ENCODE results near the gene CDC5L.

CDC5L gene

DNA sequence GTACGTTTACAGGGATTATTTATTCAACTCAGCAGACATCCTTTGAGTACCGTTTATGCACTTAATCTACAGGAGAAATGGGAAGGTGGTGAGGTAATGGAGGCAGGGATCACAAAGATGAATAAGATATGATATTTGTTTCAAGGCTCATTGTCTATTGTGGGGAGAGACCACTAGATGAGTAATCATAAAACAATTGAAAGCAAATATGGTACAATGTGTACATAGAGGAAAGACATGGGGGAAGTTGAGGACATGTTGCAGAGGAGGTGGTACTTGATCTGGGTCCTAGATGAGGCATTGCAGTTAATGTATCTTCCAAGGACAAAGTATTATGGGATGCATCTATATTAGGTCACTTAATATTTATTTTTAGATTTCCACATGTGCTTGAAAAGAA lies 13.7 kb upstream of the CDC5L start:
- Histone ChIP-seq H3K9ac (no peak overlapping the region), H2AFZ (no peak overlapping the region), H3K79me2 (no peaks in the 10 kb centered on the region), H3K4me2 (ENCODE audit: low read length) (no peak overlapping the region), H3K9me3 (ENCODE audit: control insufficient read depth, low read length) (no peaks in the 10 kb centered on the region), H3K4me1 (no peaks in the 10 kb centered on the region), H3K27ac (no peak overlapping the region), H3K27me3 (ENCODE audit: control insufficient read depth, insufficient read depth, low read length) (no peaks in the 10 kb centered on the region), H3K4me3 (ENCODE audit: low read depth, low read length) (no peak overlapping the region), H3K36me3 (ENCODE audit: control insufficient read depth, insufficient read depth, low read length) (no peaks in the 10 kb centered on the region)
- TF ChIP-seq, protein P1, sequence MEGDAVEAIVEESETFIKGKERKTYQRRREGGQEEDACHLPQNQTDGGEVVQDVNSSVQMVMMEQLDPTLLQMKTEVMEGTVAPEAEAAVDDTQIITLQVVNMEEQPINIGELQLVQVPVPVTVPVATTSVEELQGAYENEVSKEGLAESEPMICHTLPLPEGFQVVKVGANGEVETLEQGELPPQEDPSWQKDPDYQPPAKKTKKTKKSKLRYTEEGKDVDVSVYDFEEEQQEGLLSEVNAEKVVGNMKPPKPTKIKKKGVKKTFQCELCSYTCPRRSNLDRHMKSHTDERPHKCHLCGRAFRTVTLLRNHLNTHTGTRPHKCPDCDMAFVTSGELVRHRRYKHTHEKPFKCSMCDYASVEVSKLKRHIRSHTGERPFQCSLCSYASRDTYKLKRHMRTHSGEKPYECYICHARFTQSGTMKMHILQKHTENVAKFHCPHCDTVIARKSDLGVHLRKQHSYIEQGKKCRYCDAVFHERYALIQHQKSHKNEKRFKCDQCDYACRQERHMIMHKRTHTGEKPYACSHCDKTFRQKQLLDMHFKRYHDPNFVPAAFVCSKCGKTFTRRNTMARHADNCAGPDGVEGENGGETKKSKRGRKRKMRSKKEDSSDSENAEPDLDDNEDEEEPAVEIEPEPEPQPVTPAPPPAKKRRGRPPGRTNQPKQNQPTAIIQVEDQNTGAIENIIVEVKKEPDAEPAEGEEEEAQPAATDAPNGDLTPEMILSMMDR (IDR thresholded peaks at IDR 0.05) = no peak

DNA sequence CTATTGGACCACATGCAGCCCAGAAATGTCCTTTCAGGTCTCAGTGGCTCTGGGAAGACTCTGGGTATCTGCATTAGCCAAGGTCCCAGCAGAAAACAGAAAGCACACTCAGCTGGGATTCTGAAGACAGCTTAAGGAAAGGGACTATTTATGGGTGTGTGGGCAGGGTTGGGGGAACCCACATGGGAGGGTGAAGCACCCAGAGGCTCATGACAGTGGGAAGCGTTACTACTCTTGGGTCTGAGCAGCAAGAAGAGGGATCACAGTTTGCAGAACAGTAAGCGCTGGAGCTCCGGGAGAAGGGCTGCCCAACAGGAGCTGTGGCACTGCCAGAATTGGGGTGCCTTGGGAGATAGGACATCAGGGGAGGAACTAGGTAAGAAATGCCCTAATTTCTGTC lies 12.4 kb upstream of the CDC5L start:
- TF ChIP-seq, protein P1 (IDR thresholded peaks at IDR 0.05) = no peak

DNA sequence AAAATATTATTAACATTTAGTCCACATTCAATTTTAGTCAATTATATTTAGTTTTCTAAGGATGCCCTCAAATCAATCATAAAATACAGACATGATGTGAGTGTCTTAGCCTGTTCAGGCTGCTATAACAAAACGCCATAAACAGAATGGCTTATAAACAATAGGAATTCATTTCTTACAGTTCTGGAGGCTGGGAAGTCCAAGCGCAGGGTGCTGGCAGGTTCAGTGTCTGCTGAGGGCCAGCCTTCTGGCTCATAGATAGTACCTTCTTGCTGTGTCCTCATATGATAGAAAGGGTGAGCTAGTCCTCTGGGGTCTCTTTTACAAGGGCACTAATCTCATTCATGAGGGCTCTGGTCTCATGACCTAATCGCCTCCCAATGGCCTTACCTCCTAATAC lies 10.0 kb upstream of the CDC5L start:
- TF ChIP-seq, protein P1 (IDR thresholded peaks at IDR 0.05) = no peak
- no peaks in the 10 kb centered on the region for H3K36me3 ChIP-seq (ENCODE audit: control insufficient read depth, insufficient read depth, low read length)
- no peaks in the 10 kb centered on the region for H3K9me3 ChIP-seq (ENCODE audit: control insufficient read depth, low read length)
- H3K4me2 ChIP-seq (ENCODE audit: low read length) = no peak overlapping the region
- no peak overlapping the region for H3K4me3 ChIP-seq (ENCODE audit: low read depth, low read length)
- H3K4me1 ChIP-seq = no peaks in the 10 kb centered on the region
- H3K79me2 ChIP-seq = no peaks in the 10 kb centered on the region
- no peak overlapping the region for H3K27ac ChIP-seq
- H3K9ac ChIP-seq = no peak overlapping the region
- no peak overlapping the region for H2AFZ ChIP-seq
- no peaks in the 10 kb centered on the region for H3K27me3 ChIP-seq (ENCODE audit: control insufficient read depth, insufficient read depth, low read length)

More for the DNA sequence above, 12.4 kb upstream of the CDC5L start:
- Histone ChIP-seq H3K9me3 (ENCODE audit: control insufficient read depth, low read length) (no peaks in the 10 kb centered on the region), H3K36me3 (ENCODE audit: control insufficient read depth, insufficient read depth, low read length) (no peaks in the 10 kb centered on the region), H3K79me2 (no peaks in the 10 kb centered on the region), H2AFZ (no peak overlapping the region), H3K4me1 (no peaks in the 10 kb centered on the region), H3K9ac (no peak overlapping the region), H3K4me2 (ENCODE audit: low read length) (no peak overlapping the region), H3K27ac (no peak overlapping the region), H3K27me3 (ENCODE audit: control insufficient read depth, insufficient read depth, low read length) (no peaks in the 10 kb centered on the region), H3K4me3 (ENCODE audit: low read depth, low read length) (no peak overlapping the region)

DNA sequence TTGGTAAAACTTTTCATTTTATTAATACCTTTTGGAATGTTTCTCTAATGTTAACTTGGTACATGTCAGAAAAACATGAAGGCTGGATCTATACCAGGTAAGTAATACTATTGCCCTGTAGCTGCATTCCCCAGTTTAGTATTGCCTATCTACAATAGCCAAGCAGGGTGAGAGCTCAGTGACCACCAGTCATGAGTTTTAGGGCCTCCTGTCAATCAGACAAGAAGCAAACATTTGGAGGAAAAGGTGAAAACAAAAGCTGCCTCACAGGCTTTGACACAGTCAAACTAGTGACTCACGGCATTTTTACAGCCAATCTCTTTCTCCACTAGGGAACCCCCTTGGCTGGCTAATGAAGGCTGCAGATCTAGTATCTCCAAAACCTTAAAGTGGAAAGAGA lies 9.5 kb upstream of the CDC5L start:
- Histone ChIP-seq H3K4me1 (no peaks in the 10 kb centered on the region), H3K27ac (no peak overlapping the region), H3K79me2 (no peaks in the 10 kb centered on the region), H2AFZ (no peak overlapping the region), H3K27me3 (ENCODE audit: control insufficient read depth, insufficient read depth, low read length) (no peaks in the 10 kb centered on the region), H3K9me3 (ENCODE audit: control insufficient read depth, low read length) (no peaks in the 10 kb centered on the region), H3K36me3 (ENCODE audit: control insufficient read depth, insufficient read depth, low read length) (no peaks in the 10 kb centered on the region), H3K9ac (no peak overlapping the region), H3K4me3 (ENCODE audit: low read depth, low read length) (no peak overlapping the region), H3K4me2 (ENCODE audit: low read length) (no peak overlapping the region)
- TF ChIP-seq, protein P1 (IDR thresholded peaks at IDR 0.05) = no peak

DNA sequence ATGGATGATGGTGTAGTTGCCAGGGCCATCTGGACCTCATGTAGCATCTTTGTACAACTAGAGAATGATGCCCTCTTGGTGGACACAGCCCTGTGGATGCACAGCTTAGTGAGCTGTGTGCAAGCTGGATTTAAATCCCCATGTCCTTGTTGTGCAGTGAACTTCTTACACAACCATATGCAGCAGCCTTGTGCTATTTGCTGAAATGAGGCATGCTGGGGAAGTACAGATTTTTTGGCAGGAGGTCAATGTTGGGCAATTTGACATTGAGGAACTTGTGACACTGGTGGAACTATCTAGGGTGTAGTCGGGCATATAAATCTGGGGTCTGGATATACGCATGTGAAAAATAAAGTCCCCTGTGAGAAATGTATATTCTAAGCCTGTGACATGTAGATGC lies 5.8 kb upstream of the CDC5L start:
- Histone ChIP-seq H3K27me3 (ENCODE audit: control insufficient read depth, insufficient read depth, low read length) (no peaks in the 10 kb centered on the region), H3K4me2 (ENCODE audit: low read length) (no peak overlapping the region), H3K79me2 (no peaks in the 10 kb centered on the region), H3K9ac (no peak overlapping the region), H3K4me1 (peaks cover 2% of the 10 kb centered on the region), H3K27ac (no peak overlapping the region), H2AFZ (no peak overlapping the region), H3K9me3 (ENCODE audit: control insufficient read depth, low read length) (no peaks in the 10 kb centered on the region), H3K36me3 (ENCODE audit: control insufficient read depth, insufficient read depth, low read length) (no peaks in the 10 kb centered on the region), H3K4me3 (ENCODE audit: low read depth, low read length) (no peak overlapping the region)
- TF ChIP-seq, protein P1 (IDR thresholded peaks at IDR 0.05) = no peak

Measured in parathyroid adenoma (tissue), 2 donors.